C4-2B (cell line): ENCODE measurements around the gene ATP2A3.

Experiments used
- ZFX ChIP-seq: fragments of 450-650 bp; IDR thresholded peaks from 2 replicates; pipeline ENCODE4 v1.6.1; 2017
- TF ChIP-seq, protein P1 (sequence below): fragments of 450-650 bp; conservative IDR thresholded peaks from 2 replicates; pipeline ENCODE4 v1.5.1; 2017; ENCODE audit warnings: mild to moderate bottlenecking

DNA sequence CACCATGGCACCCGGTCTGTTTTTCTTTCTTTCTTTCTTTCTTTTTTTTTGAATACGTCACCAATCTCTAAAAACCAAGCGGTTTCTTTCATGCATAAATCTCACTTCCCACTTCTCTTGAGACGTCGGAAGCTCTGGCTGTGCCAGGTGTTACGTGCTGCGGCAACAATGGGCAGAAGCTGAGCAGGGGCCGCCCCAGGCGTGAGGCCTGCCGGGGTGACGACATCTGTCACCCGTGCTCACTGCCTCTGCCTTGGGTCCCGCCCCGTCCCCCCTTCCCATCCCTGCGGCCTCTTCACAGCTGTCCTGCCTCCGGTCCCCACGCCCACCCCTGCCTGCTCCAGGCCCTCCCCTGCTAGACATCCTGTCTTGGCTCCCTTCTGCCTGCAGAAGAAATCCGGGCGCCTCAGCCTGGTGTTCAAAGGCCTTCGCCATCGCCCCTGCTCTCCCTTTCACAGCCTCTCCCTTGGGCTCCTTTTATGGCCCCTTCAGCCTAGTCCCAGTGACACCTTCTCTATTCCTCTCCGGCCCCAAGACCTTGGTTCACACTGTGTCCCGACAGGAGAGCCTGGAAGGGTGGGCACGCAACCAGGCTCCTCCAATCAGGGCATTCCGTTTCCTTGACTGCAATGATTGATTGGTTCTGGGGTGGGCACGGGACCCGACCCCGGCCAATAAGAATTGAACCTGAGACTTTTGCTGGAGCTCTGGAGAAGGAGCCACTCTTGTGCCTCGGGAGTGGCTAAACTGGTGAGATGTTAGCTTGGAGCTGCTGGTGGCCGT, 52.8 kb downstream of the ATP2A3 start:
- TF ChIP-seq, protein P1, sequence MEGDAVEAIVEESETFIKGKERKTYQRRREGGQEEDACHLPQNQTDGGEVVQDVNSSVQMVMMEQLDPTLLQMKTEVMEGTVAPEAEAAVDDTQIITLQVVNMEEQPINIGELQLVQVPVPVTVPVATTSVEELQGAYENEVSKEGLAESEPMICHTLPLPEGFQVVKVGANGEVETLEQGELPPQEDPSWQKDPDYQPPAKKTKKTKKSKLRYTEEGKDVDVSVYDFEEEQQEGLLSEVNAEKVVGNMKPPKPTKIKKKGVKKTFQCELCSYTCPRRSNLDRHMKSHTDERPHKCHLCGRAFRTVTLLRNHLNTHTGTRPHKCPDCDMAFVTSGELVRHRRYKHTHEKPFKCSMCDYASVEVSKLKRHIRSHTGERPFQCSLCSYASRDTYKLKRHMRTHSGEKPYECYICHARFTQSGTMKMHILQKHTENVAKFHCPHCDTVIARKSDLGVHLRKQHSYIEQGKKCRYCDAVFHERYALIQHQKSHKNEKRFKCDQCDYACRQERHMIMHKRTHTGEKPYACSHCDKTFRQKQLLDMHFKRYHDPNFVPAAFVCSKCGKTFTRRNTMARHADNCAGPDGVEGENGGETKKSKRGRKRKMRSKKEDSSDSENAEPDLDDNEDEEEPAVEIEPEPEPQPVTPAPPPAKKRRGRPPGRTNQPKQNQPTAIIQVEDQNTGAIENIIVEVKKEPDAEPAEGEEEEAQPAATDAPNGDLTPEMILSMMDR = no peak
- no peak for TF ChIP-seq ZFX
